ENCODE data around the gene DNMT1.
"Not testable (repeated sequence)": the region's sequence is repeated elsewhere in the genome, so short reads cannot be mapped to it uniquely, and the experiment has no call there.

Gene DNMT1

GRCh38 chr19:10191347-10191746 lies 3.4 kb downstream of the DNMT1 start:
- Mint-ChIP-seq H3K27ac (ENCODE audit: low read depth) (no peak overlapping the region), H3K9me3 (no peaks in the 10 kb centered on the region), H3K4me3 (no peak overlapping the region), H3K27me3 (no peaks in the 10 kb centered on the region), H3K36me3 (ENCODE audit: insufficient read depth) (peaks cover 33% of the 10 kb centered on the region), H3K4me1 (peaks cover 52% of the 10 kb centered on the region)
- ATAC-seq (replicated peaks; ENCODE audit: extremely low read depth, poor library complexity, severe bottlenecking) (no peak), DNase-seq (ENCODE audit: low spot score in 2 of 2) (no peak)

DNA sequence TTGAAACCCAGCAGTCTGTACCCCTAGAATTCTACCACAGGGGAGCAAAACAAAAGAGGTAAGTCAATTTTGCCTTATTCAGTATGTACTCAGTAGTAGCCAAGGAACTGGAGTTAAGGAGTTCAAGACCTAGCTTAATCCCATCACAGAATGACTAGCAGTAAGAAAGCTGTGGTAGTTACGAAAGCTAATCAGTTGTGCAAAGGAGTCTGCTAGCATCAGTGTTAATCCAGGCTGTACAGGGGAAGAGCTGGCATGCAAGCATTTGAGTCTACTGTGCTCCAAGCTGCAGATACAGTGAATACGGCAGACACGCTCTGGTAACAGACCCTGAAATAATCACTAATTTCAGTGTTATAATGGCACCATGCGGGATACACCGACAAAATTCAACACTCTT lies 4.7 kb downstream of the DNMT1 start:
- DNase-seq (ENCODE audit: low spot score in 2 of 2), result no peak
- peaks cover 46% of the 10 kb centered on the region for H3K4me1 Mint-ChIP-seq
- H3K36me3 Mint-ChIP-seq (ENCODE audit: insufficient read depth), result peaks cover 37% of the 10 kb centered on the region
- H3K27ac Mint-ChIP-seq (ENCODE audit: low read depth), result no peak overlapping the region
- no peak for ATAC-seq (replicated peaks; ENCODE audit: extremely low read depth, poor library complexity, severe bottlenecking)
- H3K27me3 Mint-ChIP-seq, result no peaks in the 10 kb centered on the region
- no peak overlapping the region for H3K4me3 Mint-ChIP-seq
- H3K9me3 Mint-ChIP-seq, result no peaks in the 10 kb centered on the region

GRCh38 chr19:10189616-10190015 lies 5.1 kb downstream of the DNMT1 start:
- H3K9me3 Mint-ChIP-seq, result no peaks in the 10 kb centered on the region
- ATAC-seq (replicated peaks; ENCODE audit: extremely low read depth, poor library complexity, severe bottlenecking), result no peak
- no peaks in the 10 kb centered on the region for H3K27me3 Mint-ChIP-seq
- peaks cover 42% of the 10 kb centered on the region for H3K4me1 Mint-ChIP-seq
- peaks cover 38% of the 10 kb centered on the region for H3K36me3 Mint-ChIP-seq (ENCODE audit: insufficient read depth)
- no peak overlapping the region for H3K27ac Mint-ChIP-seq (ENCODE audit: low read depth)
- no peak for DNase-seq (ENCODE audit: low spot score in 2 of 2)
- no peak overlapping the region for H3K4me3 Mint-ChIP-seq

DNA sequence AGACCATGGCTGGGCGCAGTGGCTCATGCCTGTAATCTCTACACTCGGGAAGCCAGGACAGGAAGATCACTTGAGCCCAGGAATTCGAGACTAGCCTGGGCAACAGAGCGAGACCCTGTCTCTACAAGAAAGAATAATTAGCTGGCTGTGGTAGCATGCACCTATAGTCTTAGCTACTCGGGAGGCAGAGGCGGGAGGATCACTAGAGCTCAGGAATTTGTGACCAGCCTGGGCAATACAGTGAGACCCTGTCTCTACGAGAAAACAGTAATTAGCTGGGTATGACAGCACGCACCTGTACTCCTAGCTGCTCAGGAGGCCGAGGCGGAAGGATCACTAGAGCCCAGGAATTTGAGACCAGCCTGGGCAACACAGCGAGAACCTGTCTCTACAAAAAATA lies 7.4 kb downstream of the DNMT1 start:
- H3K27me3 Mint-ChIP-seq, result no peaks in the 10 kb centered on the region
- H3K27ac Mint-ChIP-seq (ENCODE audit: low read depth), result peak overlapping the region; percentile 85
- DNase-seq (ENCODE audit: low spot score in 2 of 2) (no peak), ATAC-seq (replicated peaks; ENCODE audit: extremely low read depth, poor library complexity, severe bottlenecking) (no peak)
- peaks cover 43% of the 10 kb centered on the region for H3K4me1 Mint-ChIP-seq
- H3K9me3 Mint-ChIP-seq, result no peaks in the 10 kb centered on the region
- H3K36me3 Mint-ChIP-seq (ENCODE audit: insufficient read depth), result peaks cover 35% of the 10 kb centered on the region
- H3K4me3 Mint-ChIP-seq, result no peak overlapping the region

- Mint-ChIP-seq H3K27ac (ENCODE audit: low read depth) (peak overlapping the region; percentile 91), H3K36me3 (ENCODE audit: insufficient read depth) (peaks cover 37% of the 10 kb centered on the region), H3K9me3 (no peaks in the 10 kb centered on the region), H3K27me3 (no peaks in the 10 kb centered on the region), H3K4me3 (no peak overlapping the region), H3K4me1 (peaks cover 31% of the 10 kb centered on the region)
- no peak for ATAC-seq (replicated peaks; ENCODE audit: extremely low read depth, poor library complexity, severe bottlenecking)
- DNase-seq (ENCODE audit: low spot score in 2 of 2), result no peak
Observed at GRCh38 chr19:10184636-10185035, 10.1 kb downstream of the DNMT1 start.

DNA sequence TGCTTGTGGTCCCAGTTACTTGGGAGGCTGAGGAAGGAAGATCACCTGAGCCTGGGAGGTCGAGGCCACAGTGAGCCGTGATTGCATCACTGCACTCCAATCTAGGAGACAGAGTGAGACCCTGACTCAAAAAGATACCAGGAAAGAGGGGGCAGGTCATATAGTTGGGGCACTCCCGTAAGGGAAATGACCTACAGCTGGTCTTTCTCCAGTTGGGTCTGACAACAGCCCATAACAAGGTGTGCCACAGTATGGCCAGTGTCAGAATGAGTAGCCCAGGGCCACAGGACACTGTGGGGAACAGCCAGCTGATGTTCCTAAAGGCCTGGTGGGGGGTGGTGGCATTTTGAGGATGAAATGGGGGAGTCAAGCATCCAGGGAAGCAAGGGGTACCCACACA lies 10.8 kb downstream of the DNMT1 start:
- no peak for DNase-seq (ENCODE audit: low spot score in 2 of 2)
- Mint-ChIP-seq H3K27ac (ENCODE audit: low read depth) (peak overlapping the region; percentile 91), H3K36me3 (ENCODE audit: insufficient read depth) (peaks cover 43% of the 10 kb centered on the region)

DNA sequence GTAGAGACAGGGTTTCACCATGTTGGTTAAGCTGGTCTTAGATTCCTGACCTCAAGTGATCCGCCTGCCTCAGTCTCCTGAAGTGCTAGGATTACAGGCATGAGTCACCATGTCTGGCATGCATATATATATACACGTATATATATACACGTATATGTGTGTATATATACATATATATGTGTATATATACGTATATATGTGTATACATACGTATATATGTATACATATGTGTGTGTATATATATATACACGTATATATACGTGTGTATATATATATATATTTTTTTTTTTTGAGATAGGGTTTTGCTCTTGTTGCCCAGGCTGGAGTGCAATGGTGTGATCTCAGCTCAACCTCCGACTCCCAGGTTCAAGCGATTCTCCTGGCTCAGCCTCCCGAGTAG lies 11.9 kb downstream of the DNMT1 start:
- Mint-ChIP-seq H3K4me3 (no peak overlapping the region), H3K27me3 (no peaks in the 10 kb centered on the region), H3K27ac (ENCODE audit: low read depth) (no peak overlapping the region), H3K36me3 (ENCODE audit: insufficient read depth) (peaks cover 45% of the 10 kb centered on the region), H3K9me3 (no peaks in the 10 kb centered on the region), H3K4me1 (peaks cover 22% of the 10 kb centered on the region)
- ATAC-seq (replicated peaks; ENCODE audit: extremely low read depth, poor library complexity, severe bottlenecking) (no peak), DNase-seq (ENCODE audit: low spot score in 2 of 2) (no peak)

More for the DNA sequence above, 10.8 kb downstream of the DNMT1 start:
- no peak for ATAC-seq (replicated peaks; ENCODE audit: extremely low read depth, poor library complexity, severe bottlenecking)
- no peaks in the 10 kb centered on the region for H3K9me3 Mint-ChIP-seq
- peaks cover 29% of the 10 kb centered on the region for H3K4me1 Mint-ChIP-seq
- no peaks in the 10 kb centered on the region for H3K27me3 Mint-ChIP-seq
- no peak overlapping the region for H3K4me3 Mint-ChIP-seq

DNA sequence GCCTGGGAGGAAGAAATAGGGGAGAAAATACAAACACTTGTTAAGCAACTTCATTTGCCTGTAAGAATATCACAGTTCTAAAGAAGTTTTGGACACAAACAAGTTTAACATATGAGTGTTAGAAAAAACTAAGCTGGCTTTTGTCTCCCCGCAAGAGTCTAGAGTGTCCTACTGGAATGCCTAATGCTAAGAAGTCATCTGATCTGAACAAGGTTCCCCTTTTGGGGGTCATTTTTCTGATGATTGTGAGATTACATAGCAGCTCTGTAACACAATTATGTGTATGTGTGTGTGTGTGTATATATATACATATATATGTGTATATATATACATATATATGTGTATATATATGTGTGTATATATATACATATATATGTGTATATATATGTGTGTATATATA lies 12.7 kb downstream of the DNMT1 start:
- Mint-ChIP-seq H3K4me3 (no peak overlapping the region), H3K9me3 (no peaks in the 10 kb centered on the region), H3K27ac (ENCODE audit: low read depth) (no peak overlapping the region), H3K27me3 (no peaks in the 10 kb centered on the region), H3K4me1 (peaks cover 14% of the 10 kb centered on the region), H3K36me3 (ENCODE audit: insufficient read depth) (peaks cover 52% of the 10 kb centered on the region)
- ATAC-seq (replicated peaks; ENCODE audit: extremely low read depth, poor library complexity, severe bottlenecking) (no peak), DNase-seq (ENCODE audit: low spot score in 2 of 2) (no peak)

DNA sequence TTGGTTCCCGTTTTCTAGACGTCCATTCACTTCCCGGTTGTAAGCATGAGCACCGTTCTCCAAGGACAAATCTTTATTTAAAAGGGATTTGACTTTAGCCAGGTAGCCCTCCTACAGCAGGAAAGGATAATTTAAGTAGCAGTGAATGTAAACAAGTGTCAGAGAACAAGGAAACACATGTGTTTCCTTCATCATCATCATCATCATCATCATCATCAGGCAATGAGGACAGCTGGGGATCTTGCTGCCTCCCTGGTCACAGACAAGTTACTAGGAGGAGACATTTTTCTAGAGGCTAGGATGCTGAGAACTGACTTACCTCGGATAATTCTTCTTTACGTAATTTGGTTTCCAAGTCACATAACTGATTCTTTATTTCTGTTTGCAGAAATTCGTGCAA lies 14.3 kb downstream of the DNMT1 start:
- Mint-ChIP-seq H3K9me3 (no peaks in the 10 kb centered on the region), H3K27ac (ENCODE audit: low read depth) (no peak overlapping the region), H3K36me3 (ENCODE audit: insufficient read depth) (peaks cover 58% of the 10 kb centered on the region), H3K27me3 (no peaks in the 10 kb centered on the region), H3K4me3 (no peak overlapping the region), H3K4me1 (peaks cover 8% of the 10 kb centered on the region)
- ATAC-seq (replicated peaks; ENCODE audit: extremely low read depth, poor library complexity, severe bottlenecking) (no peak), DNase-seq (ENCODE audit: low spot score in 2 of 2) (no peak)

GRCh38 chr19:10180024-10180423 lies 14.7 kb downstream of the DNMT1 start:
- H3K36me3 Mint-ChIP-seq (ENCODE audit: insufficient read depth), result peaks cover 61% of the 10 kb centered on the region
- H3K27me3 Mint-ChIP-seq; ATAC-seq (replicated peaks; ENCODE audit: extremely low read depth, poor library complexity, severe bottlenecking); DNase-seq (ENCODE audit: low spot score in 2 of 2); H3K4me1 Mint-ChIP-seq; H3K4me3 Mint-ChIP-seq; H3K9me3 Mint-ChIP-seq; H3K27ac Mint-ChIP-seq (ENCODE audit: low read depth): not testable (repeated sequence)

DNA sequence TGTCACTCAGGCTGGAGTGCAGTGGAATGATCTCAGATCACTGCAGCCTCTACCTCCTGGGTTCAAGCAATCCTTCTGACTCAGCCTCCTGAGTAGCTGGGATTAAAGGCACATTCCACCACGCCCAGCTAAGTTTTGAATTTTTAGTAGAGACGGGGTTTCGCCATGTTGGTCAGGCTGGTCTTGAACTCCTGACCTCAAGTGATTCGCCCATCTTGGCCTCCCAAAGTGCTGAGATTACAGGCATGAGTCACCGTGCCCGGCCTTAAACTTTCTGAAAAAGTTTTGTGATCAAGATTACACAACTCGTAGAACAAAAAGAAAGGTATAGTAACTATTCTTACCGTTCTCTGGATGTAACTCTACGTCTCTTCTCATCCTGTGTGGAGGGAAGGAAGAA lies 21.2 kb downstream of the DNMT1 start:
- H3K27ac Mint-ChIP-seq (ENCODE audit: low read depth), result peak overlapping the region; percentile 52
- no peak overlapping the region for H3K4me3 Mint-ChIP-seq
- H3K27me3 Mint-ChIP-seq, result no peaks in the 10 kb centered on the region
- H3K9me3 Mint-ChIP-seq, result no peaks in the 10 kb centered on the region
- ATAC-seq (replicated peaks; ENCODE audit: extremely low read depth, poor library complexity, severe bottlenecking), result no peak
- no peak for DNase-seq (ENCODE audit: low spot score in 2 of 2)
- peaks cover 4% of the 10 kb centered on the region for H3K4me1 Mint-ChIP-seq
- peaks cover 82% of the 10 kb centered on the region for H3K36me3 Mint-ChIP-seq (ENCODE audit: insufficient read depth)

GRCh38 chr19:10168386-10168948 lies 26.3 kb downstream of the DNMT1 start:
- Mint-ChIP-seq H3K27me3 (no peaks in the 10 kb centered on the region), H3K9me3 (no peaks in the 10 kb centered on the region), H3K4me3 (no peak overlapping the region), H3K36me3 (ENCODE audit: insufficient read depth) (peaks cover 68% of the 10 kb centered on the region), H3K27ac (ENCODE audit: low read depth) (no peak overlapping the region), H3K4me1 (peaks cover 4% of the 10 kb centered on the region)
- DNase-seq (ENCODE audit: low spot score in 2 of 2) (no peak), ATAC-seq (replicated peaks; ENCODE audit: extremely low read depth, poor library complexity, severe bottlenecking) (no peak)

DNA sequence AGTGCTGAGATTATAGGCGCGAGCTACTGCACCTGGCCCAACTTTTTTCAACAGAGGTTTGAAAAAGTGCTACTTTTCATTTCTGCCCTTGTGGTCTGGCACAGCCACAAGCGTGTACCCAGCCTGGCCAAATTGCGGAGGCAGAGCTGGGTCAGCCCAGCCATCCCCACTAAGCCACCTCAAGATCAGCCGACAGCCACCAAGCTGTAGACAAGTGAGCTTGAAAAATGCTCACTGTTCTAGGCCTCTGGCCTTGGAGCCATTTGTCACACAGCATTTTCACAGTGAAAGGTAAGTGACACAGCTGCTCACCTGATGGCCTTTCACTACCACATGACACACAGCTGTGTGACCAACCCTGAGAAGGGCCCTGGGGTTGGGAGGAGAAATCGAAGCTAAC lies 27.3 kb downstream of the DNMT1 start:
- Mint-ChIP-seq H3K36me3 (ENCODE audit: insufficient read depth) (peaks cover 67% of the 10 kb centered on the region), H3K4me1 (no peaks in the 10 kb centered on the region), H3K4me3 (no peak overlapping the region), H3K9me3 (no peaks in the 10 kb centered on the region), H3K27me3 (no peaks in the 10 kb centered on the region), H3K27ac (ENCODE audit: low read depth) (no peak overlapping the region)
- ATAC-seq (replicated peaks; ENCODE audit: extremely low read depth, poor library complexity, severe bottlenecking) (no peak), DNase-seq (ENCODE audit: low spot score in 2 of 2) (no peak)

DNA sequence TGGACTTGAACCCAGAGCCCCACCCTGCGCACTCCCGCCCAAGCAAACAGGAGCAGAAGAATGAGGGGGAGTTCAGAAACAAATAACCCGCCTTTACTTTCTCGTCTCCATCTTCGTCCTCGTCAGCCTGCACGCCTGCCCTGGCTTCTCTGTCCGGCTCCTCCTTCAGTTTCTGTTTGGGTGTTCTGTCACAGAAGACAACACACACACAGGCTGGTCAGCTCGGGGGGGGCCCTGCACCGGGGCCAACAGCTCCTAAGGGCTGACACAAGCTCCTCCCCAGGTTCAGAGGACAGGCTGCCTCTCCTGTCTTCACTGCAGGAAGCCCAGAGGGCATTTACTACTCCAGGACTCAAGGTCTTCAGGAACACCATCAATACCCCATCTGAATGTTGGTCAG lies 28.3 kb downstream of the DNMT1 start:
- not testable (repeated sequence) for H3K27me3 Mint-ChIP-seq; H3K4me3 Mint-ChIP-seq; H3K27ac Mint-ChIP-seq (ENCODE audit: low read depth); DNase-seq (ENCODE audit: low spot score in 2 of 2); ATAC-seq (replicated peaks; ENCODE audit: extremely low read depth, poor library complexity, severe bottlenecking); H3K9me3 Mint-ChIP-seq; H3K4me1 Mint-ChIP-seq
- H3K36me3 Mint-ChIP-seq (ENCODE audit: insufficient read depth), result peaks cover 69% of the 10 kb centered on the region
